ENCODE results near the gene HIVEP2.

Gene HIVEP2

GRCh38 chr6:142838821-142839685, 105.9 kb downstream of the HIVEP2 start:
- H3K27me3 ChIP-seq (ENCODE audit: low read depth) = no peaks in the 10 kb centered on the region
- in situ Hi-C loops (cut with MboI; ENCODE audit: low sequenced_read_pairs) = no loop called here
- H3K4me1 ChIP-seq = peaks cover 23% of the 10 kb centered on the region
- no peaks in the 10 kb centered on the region for H3K9me3 ChIP-seq
- H3K4me3 ChIP-seq = no peak overlapping the region
- no peak for DNase-seq (ENCODE audit: low spot score in 2 of 2)
- no peaks in the 10 kb centered on the region for H3K36me3 ChIP-seq (replicated peaks)

GRCh38 chr6:142835787-142836535, 109.0 kb downstream of the HIVEP2 start:
- no peak for DNase-seq (ENCODE audit: low spot score in 2 of 2)
- in situ Hi-C loops (cut with MboI; ENCODE audit: low sequenced_read_pairs) = no loop called here
- Histone ChIP-seq H3K36me3 (replicated peaks) (no peaks in the 10 kb centered on the region), H3K4me1 (no peaks in the 10 kb centered on the region), H3K27me3 (ENCODE audit: low read depth) (no peaks in the 10 kb centered on the region), H3K9me3 (no peaks in the 10 kb centered on the region), H3K4me3 (no peak overlapping the region)

GRCh38 chr6:142834853-142835252, 110.1 kb downstream of the HIVEP2 start:
- no peak for DNase-seq (ENCODE audit: low spot score in 2 of 2)
- H3K4me1 ChIP-seq = no peaks in the 10 kb centered on the region
- in situ Hi-C loops (cut with MboI; ENCODE audit: low sequenced_read_pairs) = no loop called here

DNA sequence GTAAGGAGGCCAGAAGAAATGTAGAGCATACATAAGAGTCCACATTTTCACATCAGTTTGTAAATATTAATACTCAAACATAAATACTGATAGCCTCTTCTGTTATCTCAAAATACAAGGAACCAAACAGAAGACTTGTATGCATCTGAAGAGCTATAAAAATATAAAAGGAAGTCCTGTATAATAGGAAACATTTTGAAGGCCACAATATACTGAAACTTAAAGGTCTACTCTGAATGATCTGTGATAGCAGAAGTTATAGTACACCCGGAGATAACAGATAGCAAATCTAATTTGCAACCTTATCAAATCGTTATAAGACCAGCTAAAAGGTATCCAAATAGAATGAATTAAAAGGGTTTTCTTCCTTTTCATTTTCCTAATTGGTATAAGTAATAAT, 111.2 kb downstream of the HIVEP2 start:
- Histone ChIP-seq H3K36me3 (replicated peaks) (no peaks in the 10 kb centered on the region), H3K27me3 (ENCODE audit: low read depth) (no peaks in the 10 kb centered on the region), H3K4me1 (no peaks in the 10 kb centered on the region), H3K9me3 (no peaks in the 10 kb centered on the region), H3K4me3 (no peak overlapping the region)
- in situ Hi-C loops (cut with MboI; ENCODE audit: low sequenced_read_pairs) = no loop called here
- no peak for DNase-seq (ENCODE audit: low spot score in 2 of 2)

More at GRCh38 chr6:142834853-142835252, 110.1 kb downstream of the HIVEP2 start:
- H3K4me3 ChIP-seq = no peak overlapping the region
- H3K27me3 ChIP-seq (ENCODE audit: low read depth) = no peaks in the 10 kb centered on the region
- H3K9me3 ChIP-seq = no peaks in the 10 kb centered on the region
- H3K36me3 ChIP-seq (replicated peaks) = no peaks in the 10 kb centered on the region

DNA sequence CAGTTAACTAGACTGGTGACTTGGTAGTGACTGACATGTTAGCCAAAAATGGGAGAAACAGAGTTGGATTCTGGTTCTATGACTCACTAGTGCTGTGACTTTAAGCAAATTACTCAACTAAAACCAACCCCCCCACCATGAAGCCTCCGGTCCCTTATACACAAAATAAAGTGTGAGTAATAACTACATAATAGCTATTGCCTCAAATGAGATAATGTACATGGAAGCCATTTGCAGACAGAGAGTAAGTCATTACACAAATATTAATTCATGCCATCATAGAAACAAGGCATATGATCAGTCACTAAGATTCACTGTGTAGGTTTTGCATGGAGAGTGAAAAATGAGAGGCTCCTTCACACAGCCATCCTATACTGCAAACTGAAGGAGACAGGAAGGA, 111.9 kb downstream of the HIVEP2 start:
- H3K27me3 ChIP-seq (ENCODE audit: low read depth) = no peaks in the 10 kb centered on the region
- H3K4me1 ChIP-seq = no peaks in the 10 kb centered on the region
- no peaks in the 10 kb centered on the region for H3K36me3 ChIP-seq (replicated peaks)
- in situ Hi-C loops (cut with MboI; ENCODE audit: low sequenced_read_pairs) = no loop called here
- DNase-seq (ENCODE audit: low spot score in 2 of 2) = no peak
- H3K4me3 ChIP-seq = no peak overlapping the region
- H3K9me3 ChIP-seq = no peaks in the 10 kb centered on the region

DNA sequence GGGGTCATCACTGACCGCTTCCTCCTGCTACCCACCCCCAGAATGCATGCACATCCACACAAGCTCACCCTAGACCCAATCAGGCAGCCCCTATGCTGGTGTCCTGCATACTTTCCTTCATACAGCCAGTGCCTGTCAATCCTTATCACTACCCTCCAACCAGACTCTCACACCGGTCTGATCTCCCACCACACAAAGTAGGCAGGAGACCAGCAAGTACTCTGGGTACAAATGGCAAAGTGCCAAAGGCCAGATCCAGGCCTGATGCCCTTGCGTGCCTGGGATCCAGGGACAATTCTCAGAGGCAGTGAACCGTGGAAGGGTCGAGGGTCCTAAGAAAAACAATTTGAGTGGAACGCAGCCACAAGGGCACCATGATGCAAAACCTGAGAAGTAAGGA, 114.2 kb downstream of the HIVEP2 start:
- no peaks in the 10 kb centered on the region for H3K4me1 ChIP-seq
- H3K4me3 ChIP-seq = no peak overlapping the region
- in situ Hi-C loops (cut with MboI; ENCODE audit: low sequenced_read_pairs) = no loop called here
- DNase-seq (ENCODE audit: low spot score in 2 of 2) = no peak
- H3K27me3 ChIP-seq (ENCODE audit: low read depth) = no peaks in the 10 kb centered on the region
- no peaks in the 10 kb centered on the region for H3K36me3 ChIP-seq (replicated peaks)
- H3K9me3 ChIP-seq = no peaks in the 10 kb centered on the region

DNA sequence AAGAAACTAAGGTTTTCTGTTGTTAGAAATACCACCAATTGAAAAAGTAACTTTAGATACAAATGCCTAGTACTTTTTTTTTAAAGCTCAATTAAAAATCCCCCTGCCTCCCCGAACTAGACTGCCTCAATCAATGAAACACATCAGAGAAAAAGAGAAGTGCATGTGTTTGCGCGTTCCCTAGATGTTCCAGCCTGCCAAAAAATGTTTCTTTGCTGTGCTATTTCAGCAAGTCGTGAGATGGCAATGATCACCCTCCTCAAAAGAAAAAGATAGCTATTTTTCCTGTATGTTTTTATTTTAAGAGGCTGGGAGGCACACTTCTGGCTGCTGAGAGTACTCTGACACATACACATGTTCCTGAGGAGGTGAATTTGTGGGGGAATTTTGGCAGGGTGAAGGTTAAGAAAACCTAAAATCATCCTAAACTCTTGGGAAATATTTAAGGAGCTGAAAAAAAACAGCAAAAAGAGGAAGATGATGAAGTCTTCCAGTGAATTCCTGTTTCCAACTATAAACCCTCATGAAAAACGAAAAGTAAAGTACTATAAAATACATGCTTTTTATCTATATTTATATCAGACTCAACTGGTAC, 114.8 kb downstream of the HIVEP2 start:
- DNase-seq (ENCODE audit: low spot score in 2 of 2) = no peak
- no peaks in the 10 kb centered on the region for H3K4me1 ChIP-seq
- no peaks in the 10 kb centered on the region for H3K9me3 ChIP-seq
- in situ Hi-C loops (cut with MboI; ENCODE audit: low sequenced_read_pairs) = no loop called here
- H3K36me3 ChIP-seq (replicated peaks) = no peaks in the 10 kb centered on the region
- H3K4me3 ChIP-seq = no peak overlapping the region
- no peaks in the 10 kb centered on the region for H3K27me3 ChIP-seq (ENCODE audit: low read depth)

DNA sequence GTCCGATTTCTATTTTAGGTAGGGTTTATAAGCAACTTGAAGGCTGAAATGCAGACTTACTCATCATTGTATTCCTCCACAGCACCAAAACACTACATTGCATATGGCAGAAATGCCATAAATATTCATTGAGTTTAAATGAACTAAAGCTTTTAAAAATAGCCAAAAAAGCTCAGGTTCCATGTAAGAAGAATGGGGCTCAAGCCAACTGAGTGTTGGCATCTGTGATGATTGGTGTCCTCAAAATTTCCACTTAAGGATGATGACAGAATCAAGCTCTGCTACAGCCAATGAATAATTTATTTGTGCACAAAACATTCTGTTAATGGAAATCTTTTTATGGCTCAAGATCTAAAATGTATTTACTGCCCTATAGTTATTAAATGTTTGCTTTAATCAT, 115.4 kb downstream of the HIVEP2 start:
- H3K4me3 ChIP-seq = no peak overlapping the region
- H3K9me3 ChIP-seq = no peaks in the 10 kb centered on the region
- DNase-seq (ENCODE audit: low spot score in 2 of 2) = no peak
- in situ Hi-C loops (cut with MboI; ENCODE audit: low sequenced_read_pairs) = no loop called here
- H3K4me1 ChIP-seq = no peaks in the 10 kb centered on the region
- H3K36me3 ChIP-seq (replicated peaks) = no peaks in the 10 kb centered on the region
- no peaks in the 10 kb centered on the region for H3K27me3 ChIP-seq (ENCODE audit: low read depth)

DNA sequence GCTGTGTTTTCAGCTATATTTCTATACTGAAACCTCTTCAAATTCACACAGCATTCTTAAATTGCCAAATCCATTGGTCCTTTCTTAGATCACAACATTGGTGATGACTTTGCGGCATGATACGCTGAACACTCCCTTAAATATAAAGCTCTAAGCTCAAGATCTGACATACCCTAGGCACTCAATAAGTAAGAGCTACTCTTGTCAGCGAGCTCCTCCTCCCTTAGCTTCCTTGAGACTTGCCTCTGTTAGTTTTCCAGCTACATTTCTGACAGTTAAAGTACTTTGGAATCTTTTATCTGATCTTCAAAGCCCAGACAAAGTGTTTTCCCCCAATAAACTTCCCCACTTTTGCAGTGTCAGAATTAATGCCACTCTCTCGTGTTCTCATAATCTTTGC, 117.0 kb downstream of the HIVEP2 start:
- no peaks in the 10 kb centered on the region for H3K36me3 ChIP-seq (replicated peaks)
- in situ Hi-C loops (cut with MboI; ENCODE audit: low sequenced_read_pairs) = no loop called here
- H3K27me3 ChIP-seq (ENCODE audit: low read depth) = no peaks in the 10 kb centered on the region
- H3K4me1 ChIP-seq = no peaks in the 10 kb centered on the region
- no peak for DNase-seq (ENCODE audit: low spot score in 2 of 2)
- no peaks in the 10 kb centered on the region for H3K9me3 ChIP-seq
- H3K4me3 ChIP-seq = no peak overlapping the region

DNA sequence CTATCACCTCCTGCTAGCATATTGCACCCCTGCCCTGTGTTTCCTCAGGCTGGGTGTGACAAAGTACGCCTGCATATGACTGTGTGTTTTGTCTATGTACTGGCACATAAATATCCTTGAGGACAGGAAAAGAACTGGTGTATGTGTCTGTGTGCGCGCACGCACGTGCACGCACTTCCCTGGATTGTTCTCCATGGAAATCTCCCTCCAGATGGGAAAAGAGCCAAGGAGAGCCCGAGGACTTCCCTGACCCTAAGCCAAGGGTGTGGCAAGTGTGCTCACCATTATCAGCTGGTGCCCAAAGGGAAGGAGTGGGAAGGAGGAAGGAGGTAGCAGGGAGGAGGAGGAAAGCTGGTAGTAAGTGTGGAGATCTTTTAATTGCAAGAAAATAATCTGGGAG, 117.6 kb downstream of the HIVEP2 start:
- in situ Hi-C loops (cut with MboI; ENCODE audit: low sequenced_read_pairs) = no loop called here
- Histone ChIP-seq H3K4me3 (no peak overlapping the region), H3K9me3 (no peaks in the 10 kb centered on the region), H3K27me3 (ENCODE audit: low read depth) (no peaks in the 10 kb centered on the region), H3K4me1 (no peaks in the 10 kb centered on the region), H3K36me3 (replicated peaks) (no peaks in the 10 kb centered on the region)
- no peak for DNase-seq (ENCODE audit: low spot score in 2 of 2)

DNA sequence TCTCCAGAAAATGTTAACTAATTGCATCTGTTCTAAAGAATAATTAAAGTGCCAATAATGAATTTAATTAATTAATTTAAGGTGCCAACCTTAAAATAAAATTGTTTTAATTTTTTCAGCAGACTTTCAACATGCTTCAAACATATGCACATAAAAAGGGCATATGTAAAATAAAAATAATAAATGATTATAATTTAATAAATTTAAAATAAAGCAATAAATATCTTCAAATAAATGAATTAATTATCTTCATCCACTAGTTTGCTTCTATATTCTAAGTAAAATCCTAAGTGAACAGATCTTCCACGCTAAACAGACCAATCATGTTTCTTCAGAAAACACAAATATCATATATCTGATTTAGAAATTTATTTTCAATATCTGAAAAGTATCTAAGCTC, 119.2 kb downstream of the HIVEP2 start:
- no peak overlapping the region for H3K4me3 ChIP-seq
- in situ Hi-C loops (cut with MboI; ENCODE audit: low sequenced_read_pairs) = no loop called here
- H3K9me3 ChIP-seq = no peaks in the 10 kb centered on the region
- H3K36me3 ChIP-seq (replicated peaks) = no peaks in the 10 kb centered on the region
- H3K4me1 ChIP-seq = no peaks in the 10 kb centered on the region
- no peak for DNase-seq (ENCODE audit: low spot score in 2 of 2)
- H3K27me3 ChIP-seq (ENCODE audit: low read depth) = no peaks in the 10 kb centered on the region

DNA sequence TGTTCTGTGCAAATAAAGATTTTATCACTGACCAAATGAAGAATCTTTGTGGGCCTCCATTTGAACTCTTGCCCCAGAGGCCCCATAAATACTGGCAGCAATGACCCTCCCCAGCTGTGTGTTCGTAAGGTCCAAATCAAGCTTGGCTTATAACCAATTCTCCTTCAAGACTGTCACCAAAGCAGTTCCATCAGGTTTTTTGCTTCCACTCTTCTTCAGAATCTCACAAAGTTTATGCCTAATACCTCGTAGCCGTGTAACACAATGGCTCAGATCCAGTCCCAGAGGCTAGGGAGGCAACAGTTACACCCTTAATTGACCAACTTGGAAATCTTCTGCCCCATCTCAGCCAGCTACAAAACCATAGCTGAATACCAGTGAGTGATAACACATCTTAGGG, 120.5 kb downstream of the HIVEP2 start:
- no peak for DNase-seq (ENCODE audit: low spot score in 2 of 2)
- in situ Hi-C loops (cut with MboI; ENCODE audit: low sequenced_read_pairs) = no loop called here
- H3K27me3 ChIP-seq (ENCODE audit: low read depth) = no peaks in the 10 kb centered on the region
- H3K4me3 ChIP-seq = no peak overlapping the region
- H3K4me1 ChIP-seq = no peaks in the 10 kb centered on the region
- H3K9me3 ChIP-seq = no peaks in the 10 kb centered on the region
- no peaks in the 10 kb centered on the region for H3K36me3 ChIP-seq (replicated peaks)

GRCh38 chr6:142823256-142823902, 121.6 kb downstream of the HIVEP2 start:
- Histone ChIP-seq H3K4me3 (no peak overlapping the region), H3K27me3 (ENCODE audit: low read depth) (no peaks in the 10 kb centered on the region), H3K4me1 (no peaks in the 10 kb centered on the region), H3K9me3 (no peaks in the 10 kb centered on the region), H3K36me3 (replicated peaks) (no peaks in the 10 kb centered on the region)
- in situ Hi-C loops (cut with MboI; ENCODE audit: low sequenced_read_pairs) = no loop called here
- peak in 1 of 2 experiments; percentile 16 for DNase-seq (ENCODE audit: low spot score in 2 of 2)

- Histone ChIP-seq H3K36me3 (replicated peaks) (no peaks in the 10 kb centered on the region), H3K9me3 (no peaks in the 10 kb centered on the region), H3K4me1 (no peaks in the 10 kb centered on the region), H3K27me3 (ENCODE audit: low read depth) (no peaks in the 10 kb centered on the region), H3K4me3 (no peak overlapping the region)
- in situ Hi-C loops (cut with MboI; ENCODE audit: low sequenced_read_pairs) = no loop called here
- DNase-seq (ENCODE audit: low spot score in 2 of 2) = peak; percentile 15 to 74
Observed at GRCh38 chr6:142822842-142823241, 122.1 kb downstream of the HIVEP2 start.

All from HAP-1 (cell line).